Measurements from ENCODE around the gene ABCC3.
A peak's percentile ranks its signal among the peaks of the same experiment; 100 is the strongest.

Gene ABCC3

DNA sequence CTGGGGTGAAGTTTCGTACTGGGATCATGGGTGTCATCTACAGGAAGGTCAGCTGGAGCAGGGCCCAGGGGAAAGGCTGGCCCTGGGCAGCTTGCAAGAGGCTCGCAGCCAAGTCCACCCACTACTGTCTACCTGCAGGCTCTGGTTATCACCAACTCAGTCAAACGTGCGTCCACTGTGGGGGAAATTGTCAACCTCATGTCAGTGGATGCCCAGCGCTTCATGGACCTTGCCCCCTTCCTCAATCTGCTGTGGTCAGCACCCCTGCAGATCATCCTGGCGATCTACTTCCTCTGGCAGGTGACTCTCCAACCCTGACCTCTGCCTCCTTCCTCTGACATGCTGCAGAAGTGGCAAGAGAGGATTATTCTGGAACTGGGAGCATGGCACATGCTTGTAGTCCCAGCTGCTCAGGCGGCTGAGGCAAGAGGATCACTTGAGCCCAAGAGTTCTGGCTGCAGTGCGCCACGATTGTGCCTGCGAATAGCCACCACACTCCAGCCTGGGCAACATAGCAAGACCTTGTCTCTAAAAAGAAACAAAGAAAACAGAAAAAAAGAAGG, 29.2 kb downstream of the ABCC3 start:
- no peaks in the 10 kb centered on the region for H3K27me3 ChIP-seq (ENCODE audit: control insufficient read depth, insufficient read depth, low read length)
- H3K4me3 ChIP-seq (ENCODE audit: low read depth, low read length), result no peak overlapping the region
- H3K4me1 ChIP-seq (ENCODE audit: control insufficient read depth, insufficient read depth, low read length), result peaks cover 38% of the 10 kb centered on the region
- no peaks in the 10 kb centered on the region for H3K36me3 ChIP-seq (ENCODE audit: control insufficient read depth, insufficient read depth, low read length)
- no peaks in the 10 kb centered on the region for H3K9me3 ChIP-seq (ENCODE audit: control insufficient read depth, insufficient read depth, low read depth, low read length)
- no peak overlapping the region for H3K9ac ChIP-seq (ENCODE audit: low read length)
- no peak overlapping the region for H3K27ac ChIP-seq (ENCODE audit: low read depth, low read length)

DNA sequence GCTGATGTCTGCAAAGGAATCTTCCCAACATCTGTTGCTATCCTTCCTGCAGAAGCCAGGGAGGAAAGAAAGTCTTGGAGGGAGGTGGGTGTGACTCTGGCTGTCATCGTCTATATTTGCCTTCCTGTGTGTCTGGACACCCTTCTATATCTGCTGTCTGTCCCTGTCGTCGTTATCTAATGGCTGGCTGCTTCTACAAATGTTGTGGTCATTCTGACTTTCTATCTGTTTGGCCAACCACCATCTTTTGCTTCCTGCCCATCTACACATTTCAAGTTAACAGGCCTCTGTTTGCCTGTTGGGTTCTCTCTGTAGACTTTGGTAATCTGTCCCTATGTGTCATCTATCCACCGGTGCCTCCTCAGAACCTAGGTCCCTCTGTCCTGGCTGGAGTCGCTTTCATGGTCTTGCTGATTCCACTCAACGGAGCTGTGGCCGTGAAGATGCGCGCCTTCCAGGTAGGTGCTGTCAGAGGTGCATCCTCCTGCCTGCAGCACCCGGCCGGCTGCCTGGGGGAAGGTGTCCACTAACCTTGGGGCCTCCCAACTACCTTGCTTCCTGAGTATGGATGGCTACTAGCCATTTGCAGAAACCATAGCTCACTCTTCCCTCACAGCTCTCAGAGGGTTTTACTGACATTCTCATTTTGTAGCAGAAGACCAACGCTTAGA, 30.2 kb downstream of the ABCC3 start:
- Histone ChIP-seq H3K4me3 (ENCODE audit: low read depth, low read length) (no peak overlapping the region), H3K9ac (ENCODE audit: low read length) (no peak overlapping the region), H3K4me1 (ENCODE audit: control insufficient read depth, insufficient read depth, low read length) (peaks cover 39% of the 10 kb centered on the region), H3K27ac (ENCODE audit: low read depth, low read length) (no peak overlapping the region), H3K36me3 (ENCODE audit: control insufficient read depth, insufficient read depth, low read length) (no peaks in the 10 kb centered on the region), H3K9me3 (ENCODE audit: control insufficient read depth, insufficient read depth, low read depth, low read length) (no peaks in the 10 kb centered on the region), H3K27me3 (ENCODE audit: control insufficient read depth, insufficient read depth, low read length) (no peaks in the 10 kb centered on the region)

DNA sequence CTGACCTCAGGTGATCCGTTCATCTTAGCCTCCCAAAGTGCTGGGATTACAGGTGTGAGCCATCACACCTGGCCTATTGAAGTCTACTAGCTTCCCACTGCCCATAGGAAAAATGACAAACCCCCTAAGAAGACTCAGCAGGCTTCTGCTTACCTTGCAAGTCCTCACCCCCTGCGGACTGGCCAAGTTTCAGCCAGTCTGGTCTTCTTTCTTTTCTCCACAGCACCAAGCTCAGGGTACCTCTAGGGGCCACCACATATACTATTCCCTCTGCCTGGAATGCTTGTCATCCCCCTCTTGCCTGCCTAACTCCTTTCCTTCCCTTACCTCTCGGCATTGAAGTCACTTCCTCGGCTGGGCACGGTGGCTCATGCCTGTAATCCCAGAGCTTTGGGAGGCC, 31.2 kb downstream of the ABCC3 start:
- no peaks in the 10 kb centered on the region for H3K36me3 ChIP-seq (ENCODE audit: control insufficient read depth, insufficient read depth, low read length)
- H3K9me3 ChIP-seq (ENCODE audit: control insufficient read depth, insufficient read depth, low read depth, low read length), result no peaks in the 10 kb centered on the region
- no peak overlapping the region for H3K9ac ChIP-seq (ENCODE audit: low read length)
- H3K27me3 ChIP-seq (ENCODE audit: control insufficient read depth, insufficient read depth, low read length), result no peaks in the 10 kb centered on the region
- H3K4me1 ChIP-seq (ENCODE audit: control insufficient read depth, insufficient read depth, low read length), result peaks cover 33% of the 10 kb centered on the region
- H3K4me3 ChIP-seq (ENCODE audit: low read depth, low read length), result no peak overlapping the region
- no peak overlapping the region for H3K27ac ChIP-seq (ENCODE audit: low read depth, low read length)

DNA sequence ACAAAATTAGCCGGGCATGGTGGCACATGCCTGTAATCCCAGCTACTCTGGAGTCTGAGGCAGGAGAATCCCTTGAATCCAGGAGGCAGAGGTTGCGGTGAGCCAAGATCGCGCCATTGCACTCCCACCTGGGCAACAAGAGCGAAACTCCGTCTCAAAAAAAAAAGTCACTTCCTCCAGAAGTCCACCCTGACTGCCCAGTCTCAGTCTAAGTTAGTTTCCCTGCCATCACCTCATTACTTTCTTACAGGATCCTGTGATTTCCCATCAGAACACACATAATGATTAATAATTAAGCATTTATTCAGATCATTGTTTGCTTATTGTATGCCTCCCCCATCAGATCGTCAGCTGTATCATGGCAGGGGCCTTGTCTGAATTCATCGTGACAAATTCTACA, 31.6 kb downstream of the ABCC3 start:
- no peaks in the 10 kb centered on the region for H3K9me3 ChIP-seq (ENCODE audit: control insufficient read depth, insufficient read depth, low read depth, low read length)
- no peaks in the 10 kb centered on the region for H3K27me3 ChIP-seq (ENCODE audit: control insufficient read depth, insufficient read depth, low read length)
- H3K9ac ChIP-seq (ENCODE audit: low read length), result no peak overlapping the region
- no peak overlapping the region for H3K27ac ChIP-seq (ENCODE audit: low read depth, low read length)
- no peak overlapping the region for H3K4me3 ChIP-seq (ENCODE audit: low read depth, low read length)
- H3K36me3 ChIP-seq (ENCODE audit: control insufficient read depth, insufficient read depth, low read length), result no peaks in the 10 kb centered on the region
- H3K4me1 ChIP-seq (ENCODE audit: control insufficient read depth, insufficient read depth, low read length), result peaks cover 28% of the 10 kb centered on the region

DNA sequence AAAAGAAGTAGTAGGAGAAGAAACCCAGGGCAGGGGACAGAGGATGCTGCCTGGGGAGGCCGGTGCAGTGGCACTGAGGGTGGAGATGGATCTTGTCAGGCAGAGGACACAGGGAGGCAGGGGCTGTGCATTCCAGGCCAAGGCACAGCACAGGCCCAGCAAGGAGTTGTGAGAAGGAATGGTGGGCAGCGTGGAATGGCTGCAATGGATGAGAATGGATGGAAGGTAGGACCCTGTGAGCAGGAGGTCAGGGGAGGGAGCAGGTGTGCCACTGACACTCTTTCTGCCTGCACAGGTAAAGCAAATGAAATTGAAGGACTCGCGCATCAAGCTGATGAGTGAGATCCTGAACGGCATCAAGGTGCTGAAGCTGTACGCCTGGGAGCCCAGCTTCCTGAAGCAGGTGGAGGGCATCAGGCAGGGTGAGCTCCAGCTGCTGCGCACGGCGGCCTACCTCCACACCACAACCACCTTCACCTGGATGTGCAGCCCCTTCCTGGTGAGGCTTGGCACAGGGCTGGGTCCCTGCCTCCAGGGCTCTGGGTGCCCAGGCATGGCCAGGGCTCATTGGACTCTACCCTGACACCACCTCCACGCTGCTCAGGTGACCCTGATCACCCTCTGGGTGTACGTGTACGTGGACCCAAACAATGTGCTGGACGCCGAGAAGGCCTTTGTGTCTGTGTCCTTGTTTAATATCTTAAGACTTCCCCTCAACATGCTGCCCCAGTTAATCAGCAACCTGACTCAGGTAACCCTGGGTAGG, 32.8 kb downstream of the ABCC3 start:
- Histone ChIP-seq H3K4me1 (ENCODE audit: control insufficient read depth, insufficient read depth, low read length) (peaks cover 17% of the 10 kb centered on the region), H3K9me3 (ENCODE audit: control insufficient read depth, insufficient read depth, low read depth, low read length) (no peaks in the 10 kb centered on the region), H3K27ac (ENCODE audit: low read depth, low read length) (no peak overlapping the region), H3K4me3 (ENCODE audit: low read depth, low read length) (no peak overlapping the region), H3K27me3 (ENCODE audit: control insufficient read depth, insufficient read depth, low read length) (no peaks in the 10 kb centered on the region), H3K9ac (ENCODE audit: low read length) (no peak overlapping the region), H3K36me3 (ENCODE audit: control insufficient read depth, insufficient read depth, low read length) (no peaks in the 10 kb centered on the region)

DNA sequence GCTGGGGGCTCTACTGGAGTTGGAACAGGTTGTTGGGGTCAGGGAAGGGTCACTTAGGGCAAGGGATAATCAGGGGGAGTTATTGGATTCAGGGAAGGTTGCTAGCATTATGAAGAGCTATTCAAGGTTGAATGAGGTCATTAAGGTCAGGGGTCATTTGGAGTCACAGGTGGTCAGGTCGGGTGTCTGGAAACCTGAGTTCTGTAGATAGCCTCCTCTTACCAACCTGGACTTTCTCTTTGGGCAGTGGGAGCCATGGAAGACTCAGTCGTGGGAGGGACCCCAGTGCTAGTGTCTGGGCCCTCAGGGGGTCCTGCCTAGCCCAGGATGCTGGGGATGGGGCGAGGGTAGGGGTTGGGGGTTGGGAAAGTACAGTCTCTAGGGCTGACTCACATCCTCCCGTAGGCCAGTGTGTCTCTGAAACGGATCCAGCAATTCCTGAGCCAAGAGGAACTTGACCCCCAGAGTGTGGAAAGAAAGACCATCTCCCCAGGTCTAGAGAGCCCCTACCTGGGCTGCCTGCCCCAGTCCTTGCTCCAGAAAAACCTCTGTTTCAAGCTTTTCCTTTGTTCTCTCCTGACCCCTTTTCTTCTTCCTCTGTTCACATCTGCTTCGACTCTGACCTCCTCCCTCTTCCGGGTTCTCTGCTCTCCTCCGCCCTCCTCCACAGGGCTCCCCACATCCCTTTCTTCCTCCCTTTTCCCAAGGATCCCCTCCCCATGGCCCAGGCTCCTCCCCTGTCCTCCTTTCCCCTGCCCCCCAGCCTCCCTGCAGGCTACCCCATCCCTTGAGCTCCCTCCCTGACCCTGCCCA, 33.5 kb downstream of the ABCC3 start:
- Histone ChIP-seq H3K9ac (ENCODE audit: low read length) (no peak overlapping the region), H3K27ac (ENCODE audit: low read depth, low read length) (no peak overlapping the region), H3K36me3 (ENCODE audit: control insufficient read depth, insufficient read depth, low read length) (no peaks in the 10 kb centered on the region), H3K4me3 (ENCODE audit: low read depth, low read length) (0 out of 2 replicates have a peak overlapping the region, but pooled peaks have one; percentile 7), H3K27me3 (ENCODE audit: control insufficient read depth, insufficient read depth, low read length) (no peaks in the 10 kb centered on the region), H3K4me1 (ENCODE audit: control insufficient read depth, insufficient read depth, low read length) (peaks cover 17% of the 10 kb centered on the region), H3K9me3 (ENCODE audit: control insufficient read depth, insufficient read depth, low read depth, low read length) (no peaks in the 10 kb centered on the region)

DNA sequence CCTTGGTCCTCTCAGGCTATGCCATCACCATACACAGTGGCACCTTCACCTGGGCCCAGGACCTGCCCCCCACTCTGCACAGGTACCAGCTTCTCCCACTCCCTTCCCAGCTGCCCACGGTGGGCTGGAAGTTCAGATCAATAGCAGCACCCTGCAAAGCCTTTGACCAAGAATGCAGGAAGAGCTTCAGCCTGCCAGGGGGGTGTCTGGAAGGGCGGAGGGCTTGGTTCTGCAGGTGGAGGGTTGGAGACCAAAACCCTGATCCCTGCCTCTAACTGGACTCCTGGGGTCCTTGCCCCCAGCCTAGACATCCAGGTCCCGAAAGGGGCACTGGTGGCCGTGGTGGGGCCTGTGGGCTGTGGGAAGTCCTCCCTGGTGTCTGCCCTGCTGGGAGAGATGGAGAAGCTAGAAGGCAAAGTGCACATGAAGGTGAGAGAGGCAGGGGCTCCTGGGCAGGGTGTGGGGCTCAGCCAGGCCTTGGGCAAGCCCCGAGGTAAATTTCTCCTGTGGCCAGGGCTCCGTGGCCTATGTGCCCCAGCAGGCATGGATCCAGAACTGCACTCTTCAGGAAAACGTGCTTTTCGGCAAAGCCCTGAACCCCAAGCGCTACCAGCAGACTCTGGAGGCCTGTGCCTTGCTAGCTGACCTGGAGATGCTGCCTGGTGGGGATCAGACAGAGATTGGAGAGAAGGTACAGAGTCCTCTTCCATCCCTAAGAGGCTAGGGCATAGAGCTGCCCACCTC, 34.3 kb downstream of the ABCC3 start:
- no peaks in the 10 kb centered on the region for H3K27me3 ChIP-seq (ENCODE audit: control insufficient read depth, insufficient read depth, low read length)
- no peak overlapping the region for H3K27ac ChIP-seq (ENCODE audit: low read depth, low read length)
- no peaks in the 10 kb centered on the region for H3K36me3 ChIP-seq (ENCODE audit: control insufficient read depth, insufficient read depth, low read length)
- no peak overlapping the region for H3K4me3 ChIP-seq (ENCODE audit: low read depth, low read length)
- H3K9ac ChIP-seq (ENCODE audit: low read length), result no peak overlapping the region
- peaks cover 17% of the 10 kb centered on the region for H3K4me1 ChIP-seq (ENCODE audit: control insufficient read depth, insufficient read depth, low read length)
- H3K9me3 ChIP-seq (ENCODE audit: control insufficient read depth, insufficient read depth, low read depth, low read length), result no peaks in the 10 kb centered on the region

DNA sequence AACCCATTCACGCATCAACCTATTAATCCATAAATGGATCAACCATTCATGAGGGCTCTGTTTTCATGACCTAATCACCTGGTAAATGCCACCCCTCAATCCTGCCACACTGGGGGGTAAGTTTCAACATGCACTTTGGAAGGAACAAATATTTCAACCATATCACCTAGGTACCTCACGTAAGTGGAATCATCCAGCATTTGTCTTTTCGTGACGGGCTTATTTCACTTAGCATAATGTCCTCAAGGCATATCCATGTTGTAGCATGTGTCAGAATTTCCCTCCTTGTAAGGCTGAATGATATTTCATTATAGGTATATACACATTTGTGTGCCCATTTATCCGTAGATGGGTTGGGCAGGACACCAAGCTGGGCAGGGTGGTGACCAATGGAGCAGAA, 37.4 kb downstream of the ABCC3 start:
- Histone ChIP-seq H3K9ac (ENCODE audit: low read length) (no peak overlapping the region), H3K36me3 (ENCODE audit: control insufficient read depth, insufficient read depth, low read length) (no peaks in the 10 kb centered on the region), H3K27ac (ENCODE audit: low read depth, low read length) (no peak overlapping the region), H3K4me1 (ENCODE audit: control insufficient read depth, insufficient read depth, low read length) (peaks cover 17% of the 10 kb centered on the region), H3K27me3 (ENCODE audit: control insufficient read depth, insufficient read depth, low read length) (no peaks in the 10 kb centered on the region), H3K4me3 (ENCODE audit: low read depth, low read length) (no peak overlapping the region), H3K9me3 (ENCODE audit: control insufficient read depth, insufficient read depth, low read depth, low read length) (no peaks in the 10 kb centered on the region)

DNA sequence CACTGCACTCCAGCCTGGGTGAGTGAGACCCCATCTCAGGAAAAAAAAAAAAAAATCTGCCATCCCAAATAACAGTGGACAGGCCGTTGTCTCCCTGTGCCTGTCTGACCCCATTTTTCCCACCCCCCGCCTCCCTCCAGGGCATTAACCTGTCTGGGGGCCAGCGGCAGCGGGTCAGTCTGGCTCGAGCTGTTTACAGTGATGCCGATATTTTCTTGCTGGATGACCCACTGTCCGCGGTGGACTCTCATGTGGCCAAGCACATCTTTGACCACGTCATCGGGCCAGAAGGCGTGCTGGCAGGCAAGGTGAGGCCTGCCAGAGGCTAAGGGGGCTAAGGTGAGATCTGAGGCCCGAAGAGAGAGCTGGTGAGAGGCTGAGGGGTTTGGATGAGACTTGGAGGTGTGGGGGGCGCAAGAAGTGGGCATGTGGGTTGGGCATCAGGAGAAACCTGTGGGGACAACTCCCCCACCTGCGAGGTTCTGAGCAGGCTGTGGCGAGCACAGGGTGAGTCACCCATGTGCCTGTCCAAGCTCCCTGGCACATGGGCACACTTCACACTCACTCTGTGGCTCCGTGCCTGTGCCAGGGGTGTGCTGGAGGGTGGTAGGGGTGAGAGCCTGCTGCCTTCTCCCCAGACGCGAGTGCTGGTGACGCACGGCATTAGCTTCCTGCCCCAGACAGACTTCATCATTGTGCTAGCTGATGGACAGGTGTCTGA, 38.3 kb downstream of the ABCC3 start:
- Histone ChIP-seq H3K27ac (ENCODE audit: low read depth, low read length) (no peak overlapping the region), H3K9me3 (ENCODE audit: control insufficient read depth, insufficient read depth, low read depth, low read length) (no peaks in the 10 kb centered on the region), H3K36me3 (ENCODE audit: control insufficient read depth, insufficient read depth, low read length) (no peaks in the 10 kb centered on the region), H3K4me1 (ENCODE audit: control insufficient read depth, insufficient read depth, low read length) (peaks cover 13% of the 10 kb centered on the region), H3K27me3 (ENCODE audit: control insufficient read depth, insufficient read depth, low read length) (no peaks in the 10 kb centered on the region), H3K4me3 (ENCODE audit: low read depth, low read length) (no peak overlapping the region), H3K9ac (ENCODE audit: low read length) (no peak overlapping the region)

DNA sequence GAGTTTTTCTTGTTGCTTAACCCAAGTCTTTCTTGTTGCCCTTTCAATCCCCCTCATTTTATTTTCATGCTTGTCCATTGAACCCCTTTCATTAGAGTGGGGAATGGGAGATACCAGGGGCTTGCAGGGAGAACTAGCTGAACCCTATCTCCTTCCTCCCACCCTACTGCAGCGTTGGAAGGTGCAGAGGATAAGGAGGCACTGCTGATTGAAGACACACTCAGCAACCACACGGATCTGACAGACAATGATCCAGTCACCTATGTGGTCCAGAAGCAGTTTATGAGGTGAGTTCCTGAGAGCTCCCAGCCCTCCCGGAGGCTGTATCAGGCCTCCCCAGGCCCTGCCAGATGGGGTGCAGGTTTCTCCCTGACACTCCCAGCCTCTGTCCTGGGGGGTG, 40.5 kb downstream of the ABCC3 start:
- H3K9ac ChIP-seq (ENCODE audit: low read length), result no peak overlapping the region

More for the DNA sequence above, 40.5 kb downstream of the ABCC3 start:
- H3K4me3 ChIP-seq (ENCODE audit: low read depth, low read length), result no peak overlapping the region
- H3K36me3 ChIP-seq (ENCODE audit: control insufficient read depth, insufficient read depth, low read length), result no peaks in the 10 kb centered on the region
- H3K9me3 ChIP-seq (ENCODE audit: control insufficient read depth, insufficient read depth, low read depth, low read length), result no peaks in the 10 kb centered on the region
- no peaks in the 10 kb centered on the region for H3K27me3 ChIP-seq (ENCODE audit: control insufficient read depth, insufficient read depth, low read length)
- no peaks in the 10 kb centered on the region for H3K4me1 ChIP-seq (ENCODE audit: control insufficient read depth, insufficient read depth, low read length)
- no peak overlapping the region for H3K27ac ChIP-seq (ENCODE audit: low read depth, low read length)

All from HUES6 (cell line).